Measurements from ENCODE around the gene MYCBP2.
"Not testable (repeated sequence)": the region's sequence is repeated elsewhere in the genome, so short reads cannot be mapped to it uniquely, and the experiment has no call there.

The MYCBP2 gene

DNA sequence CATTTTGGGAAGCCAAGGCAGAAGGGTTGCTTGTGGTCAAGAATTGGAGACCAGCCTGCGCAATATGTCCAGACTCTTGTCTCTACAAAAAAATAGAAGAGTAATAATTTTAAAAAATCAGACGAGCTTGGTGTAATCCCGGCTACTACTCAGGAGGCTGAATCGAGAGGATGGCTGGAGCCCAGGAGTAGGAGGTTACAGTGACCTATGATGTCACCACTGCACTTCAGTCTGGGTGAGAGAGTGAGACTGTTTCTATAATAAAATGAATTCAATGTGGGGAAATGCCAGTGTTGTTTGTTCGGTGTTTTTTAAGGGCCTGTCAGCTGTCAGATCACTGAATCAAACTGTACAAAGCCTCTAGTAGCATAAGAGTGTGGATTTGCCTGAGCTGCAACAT lies 298.7 kb downstream of the MYCBP2 start:
- no peak for DNase-seq (ENCODE audit: low spot score)

DNA sequence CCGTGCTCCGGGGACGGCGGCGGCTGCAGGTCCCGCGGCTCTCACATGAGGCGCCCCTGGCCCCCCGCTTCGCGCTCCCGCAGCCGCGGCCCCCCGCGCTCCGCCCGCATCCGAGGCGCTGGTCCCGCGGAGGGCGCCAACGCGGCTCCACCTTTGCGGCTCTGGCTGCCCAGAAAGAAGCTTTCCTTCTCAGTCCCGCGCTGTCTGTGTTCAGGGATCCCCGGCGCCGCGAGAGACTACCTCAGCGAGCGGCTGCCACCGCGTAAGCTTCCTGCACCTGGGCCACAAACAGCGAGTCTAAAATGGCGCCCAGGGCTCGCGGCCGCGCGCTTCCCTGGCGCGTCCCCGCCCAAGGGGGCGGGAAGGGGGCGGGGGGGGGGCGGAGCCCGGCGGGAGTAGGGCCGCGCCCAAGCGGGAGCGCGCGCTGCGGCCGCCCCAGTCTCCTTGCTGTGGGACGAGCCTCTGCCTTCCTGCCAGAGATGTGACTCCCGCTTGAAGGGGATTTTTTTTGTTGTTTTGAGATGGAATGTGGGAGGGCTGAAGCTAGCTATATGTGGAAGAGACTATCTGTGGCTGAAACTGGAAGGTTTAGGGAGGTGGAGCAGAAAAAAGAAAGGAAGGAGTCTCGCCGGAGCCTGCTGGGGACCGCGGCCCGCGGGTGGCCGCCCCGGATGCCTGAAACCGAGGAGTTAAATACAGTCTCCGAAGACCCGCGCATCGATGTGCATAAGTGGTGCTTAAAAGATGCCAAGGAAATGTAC lies 299.9 kb downstream of the MYCBP2 start, which contains the start of gene FBXL3:
Gene FBXL3, minus strand, starts transcription at position 299 of the 761 bp plus-strand sequence. CDS start 5,299 bp downstream, outside the sequence.
- peak; percentile 91 for DNase-seq (ENCODE audit: low spot score)

DNA sequence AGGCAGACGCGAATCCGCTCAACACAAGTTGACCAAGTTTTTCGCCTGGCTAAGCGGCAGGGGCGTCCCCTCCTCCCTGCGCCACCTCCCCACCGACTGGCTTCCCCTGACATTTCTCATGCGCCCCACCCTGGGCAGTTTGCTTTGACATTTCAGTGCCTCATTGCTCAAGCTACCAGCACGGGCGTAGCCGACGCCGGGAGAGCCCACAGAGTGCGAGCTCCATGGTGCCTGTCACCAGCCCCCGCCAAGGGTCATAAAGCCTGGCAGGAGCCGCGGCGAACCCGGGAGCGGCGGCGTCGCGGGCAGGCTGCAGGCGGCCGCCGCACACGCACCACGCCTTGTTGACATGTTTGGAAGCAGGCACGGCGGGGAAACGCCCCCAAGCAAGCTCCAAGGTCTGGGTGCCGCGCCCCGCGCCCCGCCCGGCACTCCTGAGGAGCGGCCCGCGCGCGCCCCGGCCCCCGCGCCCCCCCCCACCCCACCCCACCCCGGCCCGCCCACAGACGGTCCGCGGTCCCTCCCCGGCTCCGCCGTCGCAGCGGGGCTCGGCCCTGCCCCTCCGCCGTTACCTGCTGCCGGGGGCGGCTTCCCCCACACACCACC lies 300.5 kb downstream of the MYCBP2 start:
- DNase-seq (ENCODE audit: low spot score): peak; percentile 44

DNA sequence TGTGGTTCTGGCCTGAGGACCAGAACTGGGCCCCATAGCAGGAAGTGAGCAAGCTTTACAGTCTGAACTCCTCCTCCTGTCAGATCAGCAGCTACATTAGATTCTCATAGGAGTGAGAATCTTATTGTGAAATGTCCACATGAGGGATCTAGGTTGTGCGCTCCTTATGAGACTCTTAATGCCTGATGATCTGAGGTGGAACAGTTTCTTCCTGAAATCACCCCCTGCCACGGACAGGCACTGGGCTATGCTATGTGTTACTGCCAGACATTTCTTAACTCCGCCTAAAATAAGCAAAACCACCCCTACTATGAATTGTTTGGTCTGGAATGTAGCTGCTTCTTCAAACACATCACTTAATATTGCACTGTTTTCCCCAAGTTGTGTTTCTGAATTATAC lies 304.6 kb downstream of the MYCBP2 start:
- peak; percentile 32 for DNase-seq (ENCODE audit: low spot score)

DNA sequence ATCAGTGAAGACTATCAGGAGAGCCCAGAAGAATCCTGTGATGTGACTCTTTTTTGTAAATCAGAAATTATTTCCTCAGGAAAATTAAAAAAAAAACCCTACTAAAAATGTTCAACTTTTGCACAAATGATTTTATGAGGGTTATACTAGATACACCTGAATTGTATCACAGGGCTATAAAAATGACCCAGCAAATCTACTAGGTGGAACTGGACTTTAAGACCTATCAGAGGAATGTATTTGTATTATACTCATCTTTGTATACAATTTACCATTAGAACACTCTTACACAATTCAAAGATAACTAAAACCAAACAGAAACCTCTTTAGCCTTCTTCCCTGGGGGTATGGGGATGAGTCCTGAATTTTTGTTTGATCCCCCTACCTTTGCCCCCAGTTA lies 307.1 kb downstream of the MYCBP2 start:
- no peak for DNase-seq (ENCODE audit: low spot score)

DNA sequence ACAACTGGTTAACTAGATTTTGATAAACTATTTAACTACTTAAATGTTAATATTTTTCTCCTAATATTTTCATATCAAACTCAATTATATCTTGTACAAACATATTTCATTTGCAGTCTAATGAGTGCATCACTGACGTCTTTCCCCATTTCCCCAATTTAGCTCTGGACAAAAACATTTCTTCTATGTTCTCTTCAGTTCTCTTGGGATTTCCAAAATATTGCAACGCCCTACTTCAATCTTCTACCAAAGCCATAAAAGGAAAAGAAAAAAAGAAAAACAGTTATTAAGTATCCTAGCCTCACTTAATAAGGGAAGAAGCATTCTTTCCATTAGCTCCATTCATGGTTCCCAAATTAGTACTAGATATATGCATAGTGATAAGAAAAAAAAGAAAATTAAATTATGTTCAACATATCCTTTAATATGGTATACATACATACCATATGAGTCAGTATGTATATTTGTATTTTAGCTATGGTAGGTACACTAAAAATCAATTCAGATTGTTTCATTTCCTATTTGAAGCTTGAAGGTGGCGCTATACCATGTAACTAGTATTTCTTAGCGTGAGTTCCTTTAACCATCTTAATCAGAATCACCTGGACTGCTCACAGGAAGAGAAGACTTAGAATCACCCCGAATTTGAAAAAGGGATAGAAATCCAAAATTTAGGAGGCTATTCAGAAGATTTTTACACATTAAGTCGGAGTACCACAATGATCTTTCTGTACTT lies 309.8 kb downstream of the MYCBP2 start:
- no peak for DNase-seq (ENCODE audit: low spot score)

DNA sequence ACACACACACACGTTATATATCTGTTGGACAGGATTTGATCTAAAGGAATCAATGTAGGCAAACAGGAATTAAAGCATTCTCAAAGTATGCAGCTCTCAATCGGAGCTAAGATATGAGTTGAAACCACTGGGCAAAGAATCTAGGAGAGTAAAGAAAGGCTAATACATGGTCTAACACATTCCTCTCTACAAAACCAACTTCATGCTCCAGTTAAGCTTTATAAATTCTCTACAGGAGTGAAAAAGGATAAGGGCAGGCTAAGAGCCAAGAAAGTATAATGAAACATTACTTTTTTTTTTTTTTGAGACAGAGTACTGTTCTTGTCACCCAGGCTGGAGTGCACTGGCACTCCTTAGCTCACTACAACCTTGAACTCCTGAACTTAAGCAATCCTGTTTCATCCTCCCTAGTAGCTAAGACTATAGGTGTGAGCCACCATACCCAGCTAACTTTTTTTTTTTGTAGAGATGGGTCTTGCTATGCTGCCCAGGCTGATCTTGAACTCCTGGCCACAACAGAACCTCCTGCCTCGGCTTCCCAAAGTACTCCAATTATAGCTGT lies 310.6 kb downstream of the MYCBP2 start:
- DNase-seq (ENCODE audit: low spot score): no peak

DNA sequence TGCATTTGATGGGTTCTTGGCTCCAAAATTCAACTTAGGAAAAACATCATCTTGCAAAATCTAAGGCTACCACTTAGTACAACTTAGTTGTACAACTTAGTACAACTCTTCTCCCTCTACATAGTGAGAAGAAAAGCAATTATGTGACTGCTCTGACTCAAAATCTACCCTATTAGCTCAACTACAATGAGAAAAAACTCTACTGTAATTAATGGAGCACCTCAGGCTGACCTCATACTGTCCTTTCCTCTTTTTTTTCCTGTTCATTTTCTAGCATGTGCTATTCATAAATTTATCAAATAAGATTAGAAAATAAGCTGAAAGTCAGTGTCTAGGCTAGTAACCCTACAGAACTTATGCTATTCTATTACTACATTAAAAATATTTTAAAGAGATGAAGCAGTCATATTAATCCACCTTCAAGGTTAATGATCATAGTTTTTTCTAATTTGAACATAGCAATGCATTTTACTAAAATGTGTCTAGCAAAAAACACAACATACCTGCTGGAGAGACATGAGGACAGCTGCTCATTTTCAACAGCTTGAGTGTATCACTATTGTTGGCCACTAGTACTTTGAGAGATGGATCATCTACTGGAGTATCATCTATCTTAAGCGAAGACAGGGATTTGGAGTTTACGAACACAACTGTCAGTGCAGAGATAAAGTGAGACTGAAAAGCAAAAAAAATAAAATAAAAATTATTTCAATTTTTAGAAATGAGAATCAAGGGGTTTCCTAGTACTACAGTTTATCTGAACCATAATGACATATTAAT lies 311.8 kb downstream of the MYCBP2 start:
- no peak for DNase-seq (ENCODE audit: low spot score)

DNA sequence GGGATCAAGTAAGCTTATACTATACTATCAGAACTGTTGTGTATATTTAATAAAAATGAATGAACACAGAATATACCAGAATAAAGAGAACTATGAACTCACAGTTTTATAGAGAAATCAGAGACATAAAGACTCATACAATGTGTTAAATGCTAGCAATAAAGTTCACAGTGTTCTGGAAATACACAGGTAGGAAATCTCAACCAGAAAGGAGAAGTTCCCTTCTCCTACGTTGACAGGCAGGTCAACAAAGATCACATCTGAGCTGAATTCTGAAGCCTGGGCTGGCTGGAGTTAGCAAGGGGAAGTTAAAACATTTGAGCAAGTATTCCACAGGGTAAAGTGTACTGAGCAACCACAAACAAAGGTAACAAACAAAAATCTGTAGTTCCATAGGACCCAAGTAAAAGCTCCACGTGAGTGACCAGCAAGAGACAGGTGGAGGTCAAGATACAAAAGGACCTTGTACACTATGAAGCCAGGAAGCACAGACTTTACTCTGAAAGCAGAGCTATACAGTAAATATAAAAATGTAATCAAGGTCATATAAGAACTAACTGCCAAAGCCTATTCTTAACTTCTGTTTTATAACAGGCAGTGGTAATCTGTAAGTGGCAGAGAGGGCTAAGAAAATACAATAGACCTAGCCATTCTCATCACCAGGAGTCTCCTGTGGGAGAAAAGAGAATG lies 312.9 kb downstream of the MYCBP2 start:
- no peak for DNase-seq (ENCODE audit: low spot score)

DNA sequence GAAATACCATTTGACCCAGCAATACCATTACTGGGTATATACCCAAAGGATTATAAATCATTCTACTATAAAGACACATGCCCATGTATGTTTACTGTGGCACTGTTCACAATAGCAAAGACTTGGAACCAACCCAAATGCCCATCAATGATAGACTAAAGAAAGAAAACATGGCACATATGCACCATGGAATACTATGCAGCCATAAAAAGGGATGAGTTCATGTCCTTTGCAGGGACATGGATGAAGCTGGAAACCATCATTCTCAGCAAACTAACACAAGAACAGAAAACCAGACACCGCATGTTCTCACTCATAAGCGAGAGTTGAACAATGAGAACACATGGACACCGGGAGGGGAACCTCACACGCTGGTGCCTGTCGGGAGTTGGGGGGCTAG lies 317.2 kb downstream of the MYCBP2 start:
- DNase-seq (ENCODE audit: low spot score): not testable (repeated sequence)

DNA sequence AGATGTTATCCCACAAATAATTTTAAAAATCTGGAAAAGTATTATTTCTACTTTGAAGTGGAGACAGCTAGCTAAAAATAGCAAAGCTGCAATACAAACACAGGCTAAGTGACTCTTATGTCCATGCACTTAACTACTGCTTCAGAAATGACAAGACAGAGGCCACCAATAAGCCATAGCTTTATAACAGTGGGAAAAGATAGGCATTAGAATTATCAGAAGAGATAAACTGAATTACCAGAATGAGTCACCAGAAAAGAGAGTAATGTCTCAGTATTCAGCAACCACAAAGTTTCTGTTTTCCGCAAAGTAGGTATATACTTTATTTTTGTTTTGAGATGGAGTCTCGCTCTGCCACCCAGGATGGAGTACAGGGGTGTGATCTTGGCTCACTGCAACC lies 317.9 kb downstream of the MYCBP2 start:
- DNase-seq (ENCODE audit: low spot score): no peak

DNA sequence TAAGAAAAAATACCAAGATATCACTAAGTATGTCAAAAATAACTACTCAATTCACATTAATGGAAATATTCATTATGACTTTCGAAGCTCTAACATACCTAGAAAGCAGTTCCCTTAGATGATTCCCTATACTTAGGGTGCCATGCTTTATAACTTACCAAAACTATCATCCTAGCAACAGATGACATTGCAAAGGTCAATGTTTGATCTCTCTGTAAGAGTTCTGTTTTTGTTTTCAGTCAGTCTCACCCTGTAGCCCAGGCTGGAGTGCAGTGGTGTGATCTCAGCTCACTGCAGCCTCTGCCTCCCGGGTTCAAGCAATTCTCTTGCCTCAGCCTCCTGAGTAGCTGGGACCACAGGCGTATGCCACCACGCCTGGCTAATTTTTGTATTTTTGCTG lies 318.6 kb downstream of the MYCBP2 start:
- not testable (repeated sequence) for DNase-seq (ENCODE audit: low spot score)

DNA sequence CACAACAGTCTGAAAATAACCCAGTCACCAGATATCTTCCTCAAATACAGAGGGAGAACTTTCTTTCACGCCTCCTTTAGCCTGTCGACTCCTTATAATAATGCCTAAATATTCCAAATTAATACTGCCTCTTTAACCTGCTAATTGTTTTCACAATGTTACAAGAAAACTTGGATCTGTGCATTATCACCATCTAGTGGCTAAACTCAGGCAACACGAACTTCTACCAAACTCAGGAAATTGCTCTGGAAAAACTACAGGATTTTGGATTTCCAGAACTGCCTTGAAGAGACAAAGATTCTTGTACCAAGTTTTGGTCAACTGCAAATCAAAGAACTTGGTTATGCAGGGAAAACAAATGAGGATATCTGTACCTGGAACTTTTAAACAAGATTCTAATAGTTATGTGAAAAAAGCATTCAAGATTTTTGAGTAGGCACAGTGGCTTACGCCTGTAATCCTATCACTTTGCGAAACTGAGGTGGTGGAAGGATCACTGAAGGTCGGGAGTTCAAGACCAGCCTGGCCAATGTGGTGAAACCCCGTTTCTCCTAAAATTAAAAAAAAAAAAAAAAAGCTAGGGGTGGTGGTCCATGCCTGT lies 324.2 kb downstream of the MYCBP2 start:
- no peak for DNase-seq (ENCODE audit: low spot score)

DNA sequence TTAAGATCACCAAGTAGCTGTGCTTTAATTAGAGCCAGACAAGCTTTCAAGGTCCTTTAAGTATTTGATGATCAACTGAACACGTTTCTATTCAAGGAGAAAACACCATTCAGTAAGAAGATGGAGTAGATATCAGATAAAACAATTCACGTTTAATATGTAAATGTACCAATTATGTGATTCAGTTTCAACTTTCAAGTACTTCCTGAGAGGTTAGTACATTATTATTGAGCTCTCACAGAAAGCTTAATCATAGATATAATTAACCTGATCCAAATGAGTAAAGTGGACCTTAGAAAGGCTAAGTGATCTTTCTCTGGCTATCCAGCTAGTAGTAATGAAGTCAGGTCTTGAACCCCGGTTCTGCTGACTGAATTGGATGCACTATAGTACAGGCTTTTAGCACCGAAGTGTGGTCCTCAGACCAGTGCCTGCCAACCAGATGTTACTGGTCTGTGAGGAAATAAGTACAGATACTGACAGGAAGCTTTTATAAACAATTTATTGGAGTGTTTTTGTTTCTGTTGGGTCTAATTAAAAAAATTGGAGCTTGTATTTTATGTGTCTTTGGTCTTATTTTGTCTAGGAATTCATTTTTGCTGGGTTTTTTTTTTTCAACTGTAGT lies 324.8 kb downstream of the MYCBP2 start:
- no peak for DNase-seq (ENCODE audit: low spot score)

DNA sequence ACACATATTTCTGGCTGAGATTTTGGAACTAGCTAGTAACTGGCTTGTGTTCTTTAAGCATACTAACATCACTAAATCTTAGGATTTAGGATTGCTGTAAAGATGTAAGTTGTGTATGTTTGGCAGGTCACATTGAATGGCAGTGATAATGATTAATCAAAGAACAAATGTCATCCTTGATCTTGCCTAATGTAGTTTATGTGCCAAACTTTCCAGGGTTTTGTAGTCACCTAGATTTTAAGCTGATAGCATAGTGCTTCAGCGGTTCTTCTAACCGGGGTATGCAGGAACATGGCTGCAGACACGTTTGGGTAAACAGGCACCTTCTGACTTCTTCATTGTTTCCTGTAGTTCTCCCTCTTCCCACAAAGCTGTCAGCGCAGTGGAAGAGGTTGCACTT lies 325.4 kb downstream of the MYCBP2 start:
- DNase-seq (ENCODE audit: low spot score): no peak

DNA sequence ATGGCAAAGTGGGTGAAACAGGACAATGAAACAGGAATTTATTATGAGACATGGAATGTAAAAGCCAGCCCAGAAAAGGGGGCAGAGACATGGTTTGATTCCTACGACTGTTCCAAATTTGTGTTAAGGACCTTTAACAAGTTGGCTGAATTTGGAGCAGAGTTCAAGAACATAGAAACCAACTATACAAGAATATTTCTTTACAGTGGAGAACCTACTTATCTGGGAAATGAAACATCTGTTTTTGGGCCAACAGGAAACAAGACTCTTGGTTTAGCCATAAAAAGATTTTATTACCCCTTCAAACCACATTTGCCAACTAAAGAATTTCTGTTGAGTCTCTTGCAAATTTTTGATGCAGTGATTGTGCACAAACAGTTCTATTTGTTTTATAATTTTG lies 326.4 kb downstream of the MYCBP2 start:
- no peak for DNase-seq (ENCODE audit: low spot score)

All from hepatic stellate cell (primary cell).